AG04449 (cell line): Measurements from ENCODE around the gene UCK1.
A peak's percentile ranks its signal among the peaks of the same experiment; 100 is the strongest.

Experiments used
- CTCF ChIA-PET: fragments of 350-600 bp; formaldehyde crosslinking; extraction: SDS; loops from one replicate; lab custom pipeline; 2021; ENCODE audit warnings: antibody characterized with exemption; lab: Yijun Ruan, JAX
- POLR2A ChIA-PET: fragments of 400-600, 350-600 bp; formaldehyde crosslinking; extraction: SDS; loops from one replicate; lab custom pipeline; 2020; ENCODE audit warnings: antibody characterized with exemption, inconsistent platforms; lab: Yijun Ruan, JAX
- DNase-seq: peaks from one replicate; pipeline ENCODE4 v3.0.0-alpha.2; 2010; ENCODE audit warnings: low read depth, low spot score
- H3K4me3 ChIP-seq: 2 replicates; pipeline ENCODE4 v1.5.1; 2011; ENCODE audit warnings: low read depth, mild to moderate bottlenecking, control low read depth, low read length
- CTCF ChIP-seq: IDR thresholded peaks from one replicate; pipeline ENCODE4 v1.5.1; 2011; ENCODE audit warnings: mild to moderate bottlenecking, moderate library complexity, low read length, control low read depth, inconsistent platforms; ENCODE audit not compliant: insufficient read depth; ENCODE audit errors: missing control alignments

Gene UCK1

DNA sequence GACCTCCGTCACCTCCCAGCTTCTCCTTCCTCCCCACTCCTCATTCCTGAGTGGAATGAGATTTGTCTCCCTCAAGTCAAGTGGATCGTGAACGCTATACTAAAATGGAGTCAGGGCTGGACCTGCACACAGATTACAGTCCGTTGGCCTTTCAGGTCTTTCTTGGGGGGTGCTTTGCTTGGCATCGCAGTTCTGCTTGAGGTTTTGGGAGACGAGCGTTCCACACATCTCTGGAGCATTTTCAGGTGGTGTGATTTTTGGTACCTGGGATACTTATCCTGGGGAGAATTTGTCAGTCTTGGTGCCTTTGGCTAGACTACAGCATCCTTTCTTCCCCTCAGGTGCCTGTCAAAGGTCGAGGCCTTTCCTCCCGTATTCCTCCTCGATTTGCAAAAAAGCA is 52.2 kb downstream of the UCK1 start:
- no peak for TF ChIP-seq CTCF
- DNase-seq: no peak
- ChIA-PET CTCF (interaction anchor here (0.9 to 12.9 kb wide), 12 partner anchors 8 to 129 kb away, joined by 3 to 119 read pairs (median 6); no protein-coding TSS in a partner anchor), POLR2A (no interaction called here)
- H3K4me3 ChIP-seq: no peak overlapping the region

- H3K4me3 ChIP-seq: no peak overlapping the region
- TF ChIP-seq CTCF: peak; percentile 57
- CTCF ChIA-PET: interaction anchor here (0.6 to 12.9 kb wide), 19 partner anchors 8 to 129 kb away, joined by 3 to 119 read pairs (median 5); no protein-coding TSS in a partner anchor
- POLR2A ChIA-PET: no interaction called here
- no peak for DNase-seq
Measured at GRCh38 chr9:131478421-131478868, 52.6 kb downstream of the UCK1 start.

GRCh38 chr9:131477816-131478419 is 53.1 kb downstream of the UCK1 start:
- no peak overlapping the region for H3K4me3 ChIP-seq
- CTCF ChIA-PET: interaction anchor here (0.6 to 12.9 kb wide), 18 partner anchors 9 to 128 kb away, joined by 3 to 119 read pairs (median 4); no protein-coding TSS in a partner anchor
- TF ChIP-seq CTCF: no peak
- DNase-seq: no peak
- POLR2A ChIA-PET: no interaction called here

- CTCF ChIA-PET: interaction anchor here (0.7 to 12.9 kb wide), 15 partner anchors 8 to 128 kb away, joined by 3 to 119 read pairs (median 5); no protein-coding TSS in a partner anchor
- POLR2A ChIA-PET: no interaction called here
- TF ChIP-seq CTCF: no peak
Measured at GRCh38 chr9:131477367-131477766, 53.7 kb downstream of the UCK1 start.

DNA sequence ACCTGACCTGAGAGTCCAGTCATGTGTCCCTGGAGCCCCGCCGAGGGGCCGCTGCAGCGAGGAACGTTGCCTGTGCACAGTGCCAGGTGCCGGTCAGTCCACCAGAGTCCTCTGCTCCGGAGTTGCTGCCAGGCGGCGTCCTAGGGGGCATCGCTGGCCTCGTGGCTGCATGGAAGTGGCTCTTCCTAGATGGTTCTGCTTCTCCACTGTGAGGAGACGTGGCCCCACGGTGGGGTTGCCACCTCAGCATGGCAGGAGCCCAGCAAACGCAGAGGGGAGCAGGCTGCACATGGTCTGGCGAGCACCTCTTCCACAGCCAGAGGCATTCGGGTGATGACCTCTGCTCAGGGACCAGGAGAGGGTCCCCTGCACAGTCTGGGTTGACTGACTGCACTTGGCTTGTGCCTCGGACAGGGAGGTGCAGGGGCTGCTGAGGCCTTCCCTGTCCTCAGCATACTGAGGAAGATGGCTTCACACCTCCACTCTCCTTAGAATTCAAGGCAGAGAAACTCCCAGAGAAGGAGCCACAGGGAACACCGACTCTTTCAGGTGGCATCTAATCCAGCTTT is 54.2 kb downstream of the UCK1 start:
- TF ChIP-seq CTCF: no peak
- CTCF ChIA-PET: interaction anchor here (0.6 to 12.9 kb wide), 10 partner anchors 8 to 127 kb away, joined by 3 to 119 read pairs (median 3); no protein-coding TSS in a partner anchor
- no peak overlapping the region for H3K4me3 ChIP-seq
- POLR2A ChIA-PET: no interaction called here
- no peak for DNase-seq

More at GRCh38 chr9:131477367-131477766, 53.7 kb downstream of the UCK1 start:
- H3K4me3 ChIP-seq: no peak overlapping the region
- no peak for DNase-seq
